ENCODE measurements around the gene TOMM34. TPM values are rescaled to one million over a fixed set of nuclear protein-coding genes. Genes with fewer than 3 reads are reported as not detected.

TOMM34 gene
- total RNA-seq, 2 experiments from 2014 or later, result 38.6 to 48.2 TPM

- POLR2A ChIA-PET, result interaction anchor here (1.0 to 4.4 kb wide), 5 partner anchors 11 to 21 kb away, joined by 5 to 31 read pairs (median 17); partner anchors contain the start of genes STK4 and TOMM34
- H3K4me3 ChIP-seq (ENCODE audit: low read depth, low read length, poor library complexity, severe bottlenecking), result peak overlapping the region; percentile 51
These were observed 19.0 kb upstream of the TOMM34 start for GRCh38 chr20:44979090-44979621.

GRCh38 chr20:44976698-44977097 lies 16.5 kb upstream of the TOMM34 start:
- no peak for TF ChIP-seq EZH2phosphoT487 (IDR thresholded peaks at IDR 0.05; ENCODE audit: borderline replicate concordance, low read depth, low read length)
- TF ChIP-seq CTCF (conservative IDR thresholded peaks at IDR 0.05; ENCODE audit: low read length), result no peak
- no peak overlapping the region for H3K4me2 ChIP-seq (ENCODE audit: low read length)
- no TSS peak for BruUV-seq (replicated peaks)
- intact Hi-C loops (cut with micrococcal nuclease; ENCODE audit: unreplicated experiment), result no loop called here
- no peak overlapping the region for H2AFZ ChIP-seq (ENCODE audit: low read length)
- no peaks in the 10 kb centered on the region for H3K9me2 ChIP-seq (ENCODE audit: insufficient read depth, low read length)
- H3K79me2 ChIP-seq (ENCODE audit: insufficient read depth, low read depth, low read length), result peaks cover 76% of the 10 kb centered on the region
- CTCF ChIA-PET (ENCODE audit: unreplicated experiment), result no interaction called here
- H3K4me1 ChIP-seq (ENCODE audit: insufficient read depth, low read length, poor library complexity, severe bottlenecking), result peaks cover 39% of the 10 kb centered on the region
- no peak for DNase-seq (ENCODE audit: low spot score)
- POLR2A ChIA-PET, result interaction anchor here (1.3 to 4.4 kb wide), 3 partner anchors 8 to 17 kb away, joined by 3 to 31 read pairs (median 17); partner anchors contain the start of gene TOMM34
- H3K36me3 ChIP-seq (ENCODE audit: insufficient read depth, low read length), result peaks cover 94% of the 10 kb centered on the region
- peaks cover 8% of the 10 kb centered on the region; the same call in 1 of the 2 replicates for H4K20me1 ChIP-seq (ENCODE audit: insufficient read depth, low read length)
- peak overlapping the region; percentile 1 for H3K27ac ChIP-seq (ENCODE audit: low read depth, low read length, poor library complexity, severe bottlenecking)
- no peak overlapping the region for H3K4me3 ChIP-seq (ENCODE audit: low read depth, low read length, poor library complexity, severe bottlenecking)
- no peaks in the 10 kb centered on the region for H3K9me3 ChIP-seq (ENCODE audit: low read length)

More at GRCh38 chr20:44979090-44979621, 19.0 kb upstream of the TOMM34 start:
- CTCF ChIA-PET (ENCODE audit: unreplicated experiment), result no interaction called here
- Histone ChIP-seq H3K4me1 (ENCODE audit: insufficient read depth, low read length, poor library complexity, severe bottlenecking) (peaks cover 31% of the 10 kb centered on the region), H3K36me3 (ENCODE audit: insufficient read depth, low read length) (peaks cover 94% of the 10 kb centered on the region), H3K79me2 (ENCODE audit: insufficient read depth, low read depth, low read length) (peaks cover 69% of the 10 kb centered on the region; the same call in 1 of the 2 replicates), H3K27ac (ENCODE audit: low read depth, low read length, poor library complexity, severe bottlenecking) (peak overlapping the region; percentile 92), H3K9me3 (ENCODE audit: low read length) (no peaks in the 10 kb centered on the region), H4K20me1 (ENCODE audit: insufficient read depth, low read length) (peaks cover 8% of the 10 kb centered on the region; the same call in 1 of the 2 replicates), H2AFZ (ENCODE audit: low read length) (no peak overlapping the region; the same call in 1 of the 2 replicates), H3K9me2 (ENCODE audit: insufficient read depth, low read length) (no peaks in the 10 kb centered on the region), H3K4me2 (ENCODE audit: low read length) (peak overlapping the region; percentile 72)
- no TSS peak for BruUV-seq (replicated peaks)
- TF ChIP-seq CTCF (conservative IDR thresholded peaks at IDR 0.05; ENCODE audit: low read length) (no peak), EZH2phosphoT487 (IDR thresholded peaks at IDR 0.05; ENCODE audit: borderline replicate concordance, low read depth, low read length) (no peak)
- intact Hi-C loops (cut with micrococcal nuclease; ENCODE audit: unreplicated experiment), result no loop called here
- DNase-seq (ENCODE audit: low spot score), result peak; percentile 86

GRCh38 chr20:44973053-44973452 lies 12.9 kb upstream of the TOMM34 start:
- DNase-seq (ENCODE audit: low spot score), result no peak
- H3K9me2 ChIP-seq (ENCODE audit: insufficient read depth, low read length), result no peaks in the 10 kb centered on the region
- H3K79me2 ChIP-seq (ENCODE audit: insufficient read depth, low read depth, low read length), result peaks cover 95% of the 10 kb centered on the region
- TF ChIP-seq EZH2phosphoT487 (IDR thresholded peaks at IDR 0.05; ENCODE audit: borderline replicate concordance, low read depth, low read length), result no peak
- no peak for TF ChIP-seq CTCF (conservative IDR thresholded peaks at IDR 0.05; ENCODE audit: low read length)
- intact Hi-C loops (cut with micrococcal nuclease; ENCODE audit: unreplicated experiment), result no loop called here
- peaks cover 50% of the 10 kb centered on the region for H3K4me1 ChIP-seq (ENCODE audit: insufficient read depth, low read length, poor library complexity, severe bottlenecking)
- no peak overlapping the region for H3K27ac ChIP-seq (ENCODE audit: low read depth, low read length, poor library complexity, severe bottlenecking)
- CTCF ChIA-PET (ENCODE audit: unreplicated experiment), result no interaction called here
- H3K9me3 ChIP-seq (ENCODE audit: low read length), result no peaks in the 10 kb centered on the region
- peaks cover 14% of the 10 kb centered on the region; the same call in 1 of the 2 replicates for H4K20me1 ChIP-seq (ENCODE audit: insufficient read depth, low read length)
- POLR2A ChIA-PET, result interaction anchor here (1.1 kb wide), 1 partner anchor 23 kb away, joined by 3 read pairs; no protein-coding TSS in a partner anchor
- H3K4me2 ChIP-seq (ENCODE audit: low read length), result no peak overlapping the region
- no peak overlapping the region for H2AFZ ChIP-seq (ENCODE audit: low read length)
- no peak overlapping the region for H3K4me3 ChIP-seq (ENCODE audit: low read depth, low read length, poor library complexity, severe bottlenecking)
- no TSS peak for BruUV-seq (replicated peaks)
- H3K36me3 ChIP-seq (ENCODE audit: insufficient read depth, low read length), result peaks cover 69% of the 10 kb centered on the region

Measured in OCI-LY7 (cell line).